Measurements from ENCODE around the gene PDGFRB. TPM values are rescaled to one million over a fixed set of nuclear protein-coding genes. Genes with fewer than 3 reads are reported as not detected.
A peak's percentile ranks its signal among the peaks of the same experiment; 100 is the strongest.

Gene PDGFRB
- total and polyA plus RNA-seq, 2 of the 8 experiments (the other 6 are each of a cell fraction or from before 2014, with no cell fraction given): 4.2 to 13.7 TPM

- TF ChIP-seq GABPA (IDR thresholded peaks at IDR 0.05; ENCODE audit: borderline replicate concordance, insufficient read depth, low read length) (peak; percentile 68; the same call in 1 of the 2 replicates), RAD21 (IDR thresholded peaks at IDR 0.05 in 1 of 2, conservative IDR thresholded peaks at IDR 0.05 in 1 of 2; ENCODE audit: low read depth in 2 of 2, low read length in 2 of 2) (peak; percentile 53 to 75), MAX (IDR thresholded peaks at IDR 0.05) (peak; percentile 47; the same call in 1 of the 2 replicates)
Measured at GRCh38 chr5:150175536-150175935, 19.9 kb upstream of the PDGFRB start (continued).

All from H1 (cell line).